Vagina (tissue), 2 donors: ENCODE measurements around the gene LTBP3. TPM values are rescaled to one million over a fixed set of nuclear protein-coding genes. Genes with fewer than 3 reads are reported as not detected.

Source experiments
- DNase-seq, 2 donors: peaks; one replicate each; pipeline ENCODE4 v3.0.0-alpha.2; 2017; ENCODE audit errors: extremely low spot score in 2 of 2
- H3K27ac ChIP-seq: fragments of 200-600 bp; sonication (generic); one replicate; pipeline ENCODE4 v1.5.1; 2019
- H3K27me3 ChIP-seq: fragments of 200-600 bp; sonication (generic); one replicate; pipeline ENCODE4 v1.5.1; 2019
- H3K36me3 ChIP-seq, 2 donors: fragments of 200-600 bp; sonication (generic); one replicate each; pipeline ENCODE4 v1.5.1; 2017 to 2019
- H3K4me1 ChIP-seq: fragments of 200-600 bp; sonication (generic); one replicate; pipeline ENCODE4 v1.5.1; 2019
- H3K4me3 ChIP-seq, 2 donors: fragments of 200-600 bp; sonication (generic); 1 replicate in 1 of 2; 2 replicates in 1 of 2; pipeline ENCODE4 v1.5.1; 2016 to 2019
- H3K9me3 ChIP-seq: fragments of 200-600 bp; sonication (generic); one replicate; pipeline ENCODE4 v1.5.1; 2019
- POLR2A ChIP-seq, 2 donors: fragments of 450-650 bp; IDR thresholded peaks; one replicate each; pipeline ENCODE4 v1.6.1; 2017; ENCODE audit warnings: antibody characterized with exemption in 2 of 2, mild to moderate bottlenecking in 2 of 2, moderate library complexity in 2 of 2
- POLR2AphosphoS5 ChIP-seq, 2 donors: sonication (generic); formaldehyde crosslinking; IDR thresholded peaks; one replicate each; pipeline ENCODE4 v1.9.0; 2017; ENCODE audit warnings: antibody characterized with exemption in 2 of 2, mild to moderate bottlenecking in 2 of 2, low read depth in 1 of 2; ENCODE audit not compliant: insufficient read depth in 1 of 2
- intact Hi-C: fragments of 100-400 bp; cut with DNase I; formaldehyde crosslinking; loops from one replicate; pipeline ENCODE4 v1.15.1; 2023
- total RNA-seq: library from RNA; depleted of rRNA; stranded (reverse); fragments of >200 nt; gene quantifications from one replicate; pipeline ENCODE4 v1.2.3, GENCODE V29; 2016
- TF ChIP-seq, protein P1 (sequence below), 3 experiments: fragments of 450-650 bp in 2 of 3; fragments of 200-600 bp in 1 of 3; sonication (generic) in 1 of 3; IDR thresholded peaks; one replicate each; pipeline ENCODE4 v1.5.1; 2017 to 2019; ENCODE audit warnings: antibody characterized with exemption in 3 of 3, mild to moderate bottlenecking in 2 of 3, moderate library complexity in 2 of 3

The LTBP3 gene
- total RNA-seq, 1 donor from 2014 or later, result 246 TPM

GRCh38 chr11:65542738-65543390, 15.3 kb downstream of the LTBP3 start:
- no peaks in the 10 kb centered on the region for H3K9me3 ChIP-seq
- H3K4me1 ChIP-seq, result peaks cover 39% of the 10 kb centered on the region
- no peak overlapping the region for H3K27ac ChIP-seq
- intact Hi-C loops, result no loop called here
- no peak overlapping the region for H3K4me3 ChIP-seq
- TF ChIP-seq POLR2A (IDR thresholded peaks at IDR 0.05), result no peak
- TF ChIP-seq, protein P1, sequence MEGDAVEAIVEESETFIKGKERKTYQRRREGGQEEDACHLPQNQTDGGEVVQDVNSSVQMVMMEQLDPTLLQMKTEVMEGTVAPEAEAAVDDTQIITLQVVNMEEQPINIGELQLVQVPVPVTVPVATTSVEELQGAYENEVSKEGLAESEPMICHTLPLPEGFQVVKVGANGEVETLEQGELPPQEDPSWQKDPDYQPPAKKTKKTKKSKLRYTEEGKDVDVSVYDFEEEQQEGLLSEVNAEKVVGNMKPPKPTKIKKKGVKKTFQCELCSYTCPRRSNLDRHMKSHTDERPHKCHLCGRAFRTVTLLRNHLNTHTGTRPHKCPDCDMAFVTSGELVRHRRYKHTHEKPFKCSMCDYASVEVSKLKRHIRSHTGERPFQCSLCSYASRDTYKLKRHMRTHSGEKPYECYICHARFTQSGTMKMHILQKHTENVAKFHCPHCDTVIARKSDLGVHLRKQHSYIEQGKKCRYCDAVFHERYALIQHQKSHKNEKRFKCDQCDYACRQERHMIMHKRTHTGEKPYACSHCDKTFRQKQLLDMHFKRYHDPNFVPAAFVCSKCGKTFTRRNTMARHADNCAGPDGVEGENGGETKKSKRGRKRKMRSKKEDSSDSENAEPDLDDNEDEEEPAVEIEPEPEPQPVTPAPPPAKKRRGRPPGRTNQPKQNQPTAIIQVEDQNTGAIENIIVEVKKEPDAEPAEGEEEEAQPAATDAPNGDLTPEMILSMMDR (IDR thresholded peaks at IDR 0.05), result no peak
- no peak for TF ChIP-seq POLR2AphosphoS5 (IDR thresholded peaks at IDR 0.05; ENCODE audit: insufficient read depth in 1 of 2, low read depth in 1 of 2)
- no peaks in the 10 kb centered on the region for H3K27me3 ChIP-seq
- no peak for DNase-seq
- H3K36me3 ChIP-seq, result peaks cover 0 to 12% of the 10 kb centered on the region in 2 donors

- Histone ChIP-seq H3K36me3 (peaks cover 0 to 5% of the 10 kb centered on the region in 2 donors), H3K4me1 (peaks cover 31% of the 10 kb centered on the region), H3K9me3 (no peaks in the 10 kb centered on the region), H3K27me3 (no peaks in the 10 kb centered on the region), H3K4me3 (peak overlapping the region; percentile 55 to 89), H3K27ac (peak overlapping the region; percentile 98)
- intact Hi-C loops, result no loop called here
- TF ChIP-seq POLR2AphosphoS5 (IDR thresholded peaks at IDR 0.05; ENCODE audit: insufficient read depth in 1 of 2, low read depth in 1 of 2) (no peak), POLR2A (IDR thresholded peaks at IDR 0.05) (no peak)
- TF ChIP-seq, protein P1 (IDR thresholded peaks at IDR 0.05), result no peak
- no peak for DNase-seq
Measured at GRCh38 chr11:65541093-65541982, 16.8 kb downstream of the LTBP3 start.

- H3K4me3 ChIP-seq, result peak overlapping the region; percentile 55 to 89
- peaks cover 0 to 12% of the 10 kb centered on the region in 2 donors for H3K36me3 ChIP-seq
- peak overlapping the region; percentile 98 for H3K27ac ChIP-seq
- intact Hi-C loops, result no loop called here
- no peaks in the 10 kb centered on the region for H3K9me3 ChIP-seq
- no peak for DNase-seq
- H3K4me1 ChIP-seq, result peaks cover 28% of the 10 kb centered on the region
- peak; percentile 10 to 84 for TF ChIP-seq POLR2AphosphoS5 (IDR thresholded peaks at IDR 0.05; ENCODE audit: insufficient read depth in 1 of 2, low read depth in 1 of 2)
- TF ChIP-seq, protein P1 (IDR thresholded peaks at IDR 0.05), result peak; percentile 77 to 96 (median 91)
- no peak for TF ChIP-seq POLR2A (IDR thresholded peaks at IDR 0.05)
- no peaks in the 10 kb centered on the region for H3K27me3 ChIP-seq
Measured at GRCh38 chr11:65540290-65541092, 17.7 kb downstream of the LTBP3 start.

GRCh38 chr11:65539744-65540289, 18.3 kb downstream of the LTBP3 start:
- DNase-seq, result no peak
- TF ChIP-seq POLR2A (IDR thresholded peaks at IDR 0.05), result no peak
- peak in 1 of 2 donors; percentile 5 for TF ChIP-seq POLR2AphosphoS5 (IDR thresholded peaks at IDR 0.05; ENCODE audit: insufficient read depth in 1 of 2, low read depth in 1 of 2)
- TF ChIP-seq, protein P1 (IDR thresholded peaks at IDR 0.05), result no peak
- H3K27me3 ChIP-seq, result no peaks in the 10 kb centered on the region
- intact Hi-C loops, result no loop called here
- H3K27ac ChIP-seq, result peak overlapping the region; percentile 98
- peaks cover 28% of the 10 kb centered on the region for H3K4me1 ChIP-seq
- H3K36me3 ChIP-seq, result peaks cover 0 to 12% of the 10 kb centered on the region in 2 donors
- H3K4me3 ChIP-seq, result peak overlapping the region; percentile 55 to 89
- H3K9me3 ChIP-seq, result no peaks in the 10 kb centered on the region
